ENCODE measurements around the gene SCART1.
"Not testable (repeated sequence)": the region's sequence is repeated elsewhere in the genome, so short reads cannot be mapped to it uniquely, and the experiment has no call there.

Gene SCART1

GRCh38 chr10:133411523-133412380 lies 42.0 kb upstream of the SCART1 start:
- no peak overlapping the region for H3K4me3 ChIP-seq (ENCODE audit: low read length)
- H3K4me1 ChIP-seq (ENCODE audit: control insufficient read depth, low read length): no peaks in the 10 kb centered on the region
- no peaks in the 10 kb centered on the region for H3K27me3 ChIP-seq (ENCODE audit: control insufficient read depth, low read length)
- H3K79me2 ChIP-seq (ENCODE audit: control insufficient read depth, low read length): peaks cover 75% of the 10 kb centered on the region
- no peaks in the 10 kb centered on the region for H3F3A ChIP-seq (ENCODE audit: control insufficient read depth, insufficient read depth)
- H3K9me2 ChIP-seq (replicated peaks; ENCODE audit: control insufficient read depth, low read length): no peaks in the 10 kb centered on the region
- H3K9me3 ChIP-seq (ENCODE audit: control insufficient read depth, insufficient read depth, low read length): peaks cover 27% of the 10 kb centered on the region; the same call in 1 of the 2 replicates
- H4K20me1 ChIP-seq (ENCODE audit: control insufficient read depth, insufficient read depth, low read depth, low read length): no peaks in the 10 kb centered on the region
- H3K4me2 ChIP-seq (ENCODE audit: low read length): no peak overlapping the region
- TF ChIP-seq EZH2phosphoT487 (IDR thresholded peaks at IDR 0.05; ENCODE audit: borderline replicate concordance, low read length) (no peak), CTCF (IDR thresholded peaks at IDR 0.05; ENCODE audit: low read depth, low read length, poor library complexity, severe bottlenecking) (no peak)
- peaks cover 80% of the 10 kb centered on the region for H3K36me3 ChIP-seq (ENCODE audit: control insufficient read depth, low read length)
- no peak overlapping the region for H3K27ac ChIP-seq (ENCODE audit: low read depth, low read length)

- Histone ChIP-seq H3K36me3 (ENCODE audit: control insufficient read depth, low read length) (peaks cover 74% of the 10 kb centered on the region), H3K27me3 (ENCODE audit: control insufficient read depth, low read length) (no peaks in the 10 kb centered on the region), H3K79me2 (ENCODE audit: control insufficient read depth, low read length) (peaks cover 69% of the 10 kb centered on the region), H3K4me2 (ENCODE audit: low read length) (no peak overlapping the region), H3K27ac (ENCODE audit: low read depth, low read length) (no peak overlapping the region), H3K9me2 (replicated peaks; ENCODE audit: control insufficient read depth, low read length) (no peaks in the 10 kb centered on the region), H3F3A (ENCODE audit: control insufficient read depth, insufficient read depth) (no peaks in the 10 kb centered on the region), H3K4me1 (ENCODE audit: control insufficient read depth, low read length) (no peaks in the 10 kb centered on the region), H3K9me3 (ENCODE audit: control insufficient read depth, insufficient read depth, low read length) (peaks cover 27% of the 10 kb centered on the region; the same call in 1 of the 2 replicates), H4K20me1 (ENCODE audit: control insufficient read depth, insufficient read depth, low read depth, low read length) (no peaks in the 10 kb centered on the region), H3K4me3 (ENCODE audit: low read length) (no peak overlapping the region)
- TF ChIP-seq EZH2phosphoT487 (IDR thresholded peaks at IDR 0.05; ENCODE audit: borderline replicate concordance, low read length) (no peak), CTCF (IDR thresholded peaks at IDR 0.05; ENCODE audit: low read depth, low read length, poor library complexity, severe bottlenecking) (no peak)
Measured at GRCh38 chr10:133412381-133412711, 41.4 kb upstream of the SCART1 start.

- not testable (repeated sequence) for H3F3A ChIP-seq (ENCODE audit: control insufficient read depth, insufficient read depth); H3K4me2 ChIP-seq (ENCODE audit: low read length); H3K27me3 ChIP-seq (ENCODE audit: control insufficient read depth, low read length); H3K4me3 ChIP-seq (ENCODE audit: low read length); H3K9me2 ChIP-seq (replicated peaks; ENCODE audit: control insufficient read depth, low read length); H4K20me1 ChIP-seq (ENCODE audit: control insufficient read depth, insufficient read depth, low read depth, low read length); H3K27ac ChIP-seq (ENCODE audit: low read depth, low read length); H3K4me1 ChIP-seq (ENCODE audit: control insufficient read depth, low read length)
- H3K79me2 ChIP-seq (ENCODE audit: control insufficient read depth, low read length): peaks cover 48% of the 10 kb centered on the region
- peaks cover 63% of the 10 kb centered on the region for H3K36me3 ChIP-seq (ENCODE audit: control insufficient read depth, low read length)
- H3K9me3 ChIP-seq (ENCODE audit: control insufficient read depth, insufficient read depth, low read length): peaks cover 25% of the 10 kb centered on the region; the same call in 1 of the 2 replicates
Measured at GRCh38 chr10:133414401-133414800, 39.3 kb upstream of the SCART1 start.

- Histone ChIP-seq H4K20me1 (ENCODE audit: control insufficient read depth, insufficient read depth, low read depth, low read length) (no peaks in the 10 kb centered on the region), H3K4me1 (ENCODE audit: control insufficient read depth, low read length) (no peaks in the 10 kb centered on the region), H3K27me3 (ENCODE audit: control insufficient read depth, low read length) (no peaks in the 10 kb centered on the region), H3K4me2 (ENCODE audit: low read length) (no peak overlapping the region), H3K27ac (ENCODE audit: low read depth, low read length) (no peak overlapping the region), H3F3A (ENCODE audit: control insufficient read depth, insufficient read depth) (no peaks in the 10 kb centered on the region), H3K4me3 (ENCODE audit: low read length) (no peak overlapping the region), H3K36me3 (ENCODE audit: control insufficient read depth, low read length) (peaks cover 62% of the 10 kb centered on the region), H3K79me2 (ENCODE audit: control insufficient read depth, low read length) (peaks cover 35% of the 10 kb centered on the region), H3K9me3 (ENCODE audit: control insufficient read depth, insufficient read depth, low read length) (peaks cover 19% of the 10 kb centered on the region; the same call in 1 of the 2 replicates), H3K9me2 (replicated peaks; ENCODE audit: control insufficient read depth, low read length) (no peaks in the 10 kb centered on the region)
- no peak for TF ChIP-seq EZH2phosphoT487 (IDR thresholded peaks at IDR 0.05; ENCODE audit: borderline replicate concordance, low read length)
- TF ChIP-seq CTCF (IDR thresholded peaks at IDR 0.05; ENCODE audit: low read depth, low read length, poor library complexity, severe bottlenecking): no peak
Measured at GRCh38 chr10:133415752-133416151, 38.0 kb upstream of the SCART1 start.
